PC-3 (cell line): ENCODE data around the gene MYL12B. TPM values are rescaled to one million over a fixed set of nuclear protein-coding genes. Genes with fewer than 3 reads are reported as not detected.
"Not testable (repeated sequence)": the region's sequence is repeated elsewhere in the genome, so short reads cannot be mapped to it uniquely, and the experiment has no call there.

ENCODE experiments used
- ATAC-seq: fragments of 200-7000 bp; cut with Tn5 transposase; 2 replicates; pipeline ENCODE4 v1.9.1; 2020; ENCODE audit warnings: mild to moderate bottlenecking, moderate library complexity
- BruUV-seq: library from RNA; stranded (reverse); fragments of 400-500 nt; replicated peaks from 2 replicates; lab custom pipeline; 2021; lab: Mats Ljungman, UMichigan
- CTCF ChIA-PET: fragments of 300-600 bp; sonication (Branson Sonifier 250); formaldehyde crosslinking; loops from one replicate; lab custom pipeline; 2022; ENCODE audit warnings: antibody characterized with exemption; lab: Charles Lee
- POLR2A ChIA-PET: fragments of 300-600 bp; sonication (Branson Sonifier 250); formaldehyde crosslinking; loops from one replicate; lab custom pipeline; 2022; ENCODE audit warnings: antibody characterized with exemption; ENCODE audit not compliant: unreplicated experiment; lab: Charles Lee
- DNase-seq: peaks from one replicate; pipeline ENCODE4 v3.0.0-alpha.2; 2015
- H2AFZ ChIP-seq: fragments of 300-600 bp; sonication (generic); 2 replicates; pipeline ENCODE4 v1.6.0; 2016; ENCODE audit warnings: antibody characterized with exemption, low read length
- H3F3A ChIP-seq: fragments of 300-600 bp; sonication (generic); one replicate; pipeline ENCODE4 v1.6.0; 2017; ENCODE audit warnings: antibody characterized with exemption, low read length, control low read depth, mild to moderate bottlenecking; ENCODE audit not compliant: unreplicated experiment
- H3K27ac ChIP-seq: fragments of 300-600 bp; sonication (generic); 2 replicates; pipeline ENCODE4 v1.5.1; 2016; ENCODE audit warnings: mild to moderate bottlenecking, low read length
- H3K27me3 ChIP-seq: fragments of 300-600 bp; sonication (generic); 2 replicates; pipeline ENCODE4 v1.6.1; 2016; ENCODE audit warnings: low read length, mixed read lengths
- H3K36me3 ChIP-seq: fragments of 300-600 bp; sonication (generic); 2 replicates; pipeline ENCODE4 v1.6.1; 2016; ENCODE audit warnings: low read depth, mixed run types, low read length, mixed read lengths
- H3K4me1 ChIP-seq: fragments of 300-600 bp; sonication (generic); 2 replicates; pipeline ENCODE4 v1.5.1; 2016; ENCODE audit warnings: low read length; ENCODE audit not compliant: insufficient read depth
- H3K4me2 ChIP-seq: fragments of 300-600 bp; sonication (generic); 2 replicates; pipeline ENCODE4 v1.6.0; 2016; ENCODE audit warnings: low read length
- H3K4me3 ChIP-seq: fragments of 300-600 bp; sonication (generic); 2 replicates; pipeline ENCODE4 v1.5.1; 2016; ENCODE audit warnings: mild to moderate bottlenecking, low read length, mixed read lengths
- H3K79me2 ChIP-seq: fragments of 300-600 bp; sonication (generic); 2 replicates; pipeline ENCODE4 v1.6.1; 2017; ENCODE audit warnings: low read length, mixed read lengths
- H3K9ac ChIP-seq: fragments of 300-600 bp; sonication (generic); 2 replicates; pipeline ENCODE4 v1.6.0; 2016; ENCODE audit warnings: mild to moderate bottlenecking, low read length
- H3K9me2 ChIP-seq: fragments of 300-600 bp; sonication (generic); replicated peaks from 2 replicates; pipeline ENCODE4 v1.6.1; 2016; ENCODE audit warnings: mixed run types, low read length, mixed read lengths
- H3K9me3 ChIP-seq: fragments of 300-600 bp; sonication (generic); 2 replicates; pipeline ENCODE4 v1.6.1; 2016; ENCODE audit warnings: low read length, mixed read lengths
- H4K20me1 ChIP-seq: fragments of 300-600 bp; sonication (generic); 2 replicates; pipeline ENCODE4 v1.6.1; 2016; ENCODE audit warnings: low read length, mixed read lengths
- CTCF ChIP-seq: fragments of 300-600 bp; sonication (generic); conservative IDR thresholded peaks from 2 replicates; pipeline ENCODE4 v1.5.1; 2017; ENCODE audit warnings: antibody characterized with exemption, low read depth, mild to moderate bottlenecking, low read length
- EZH2 ChIP-seq: fragments of 300-600 bp; sonication (generic); IDR thresholded peaks from one replicate; pipeline ENCODE4 v1.6.1; 2017; ENCODE audit warnings: antibody characterized with exemption, mild to moderate bottlenecking, low read length; ENCODE audit not compliant: unreplicated experiment
- EZH2phosphoT487 ChIP-seq: fragments of 300-600 bp; sonication (generic); IDR thresholded peaks from 2 replicates; pipeline ENCODE4 v1.6.1; 2018; ENCODE audit warnings: mild to moderate bottlenecking, antibody characterized with exemption, low read length, borderline replicate concordance
- intact Hi-C: fragments of 100-400 bp; cut with micrococcal nuclease; formaldehyde crosslinking; loops from 2 replicates; pipeline ENCODE4 v1.9.0; 2023
- total RNA-seq: library from RNA; depleted of rRNA; stranded (reverse); fragments of >200 nt; gene quantifications from 2 replicates; pipeline ENCODE4 v1.2.3, GENCODE V29; 2014

MYL12B gene
- total RNA-seq, 1 experiment from 2014 or later: 308 TPM

DNA sequence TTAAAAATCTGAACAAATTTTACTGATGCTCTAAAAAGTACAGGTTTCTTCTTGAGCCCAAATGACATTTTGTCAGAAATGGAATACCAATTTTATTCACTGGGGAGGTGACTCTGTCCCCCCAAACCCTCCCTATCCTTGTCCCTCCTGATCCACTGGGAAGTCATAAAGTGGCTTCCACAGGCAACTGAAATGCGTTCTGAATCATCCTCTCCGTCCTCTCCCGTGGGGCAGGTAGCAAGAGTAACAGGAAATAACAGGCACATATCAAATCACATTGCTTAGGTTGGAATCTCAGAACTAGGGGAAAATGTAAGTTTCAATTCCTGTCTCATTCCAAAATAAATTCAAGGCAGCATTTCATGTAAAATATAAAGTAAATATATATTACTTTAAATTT lies 44.5 kb downstream of the MYL12B start:
- Histone ChIP-seq H3K27me3 (no peaks in the 10 kb centered on the region), H2AFZ (peak overlapping the region; percentile 5; the same call in 1 of the 2 replicates), H3K4me2 (peak overlapping the region; percentile 12; the same call in 1 of the 2 replicates), H3K9me3 (no peaks in the 10 kb centered on the region), H4K20me1 (no peaks in the 10 kb centered on the region), H3K27ac (peak overlapping the region; percentile 57), H3K36me3 (no peaks in the 10 kb centered on the region), H3K4me1 (peaks cover 16% of the 10 kb centered on the region), H3K9ac (no peak overlapping the region), H3K79me2 (no peaks in the 10 kb centered on the region), H3K4me3 (no peak overlapping the region), H3F3A (no peaks in the 10 kb centered on the region), H3K9me2 (no peaks in the 10 kb centered on the region)
- ATAC-seq (no peak), DNase-seq (peak; percentile 18)
- CTCF ChIA-PET: no interaction called here
- POLR2A ChIA-PET: interaction anchor here (0.7 kb wide), 1 partner anchor 267 kb away, joined by 3 read pairs; no protein-coding TSS in a partner anchor
- BruUV-seq: no TSS peak
- intact Hi-C loops: no loop called here
- TF ChIP-seq EZH2phosphoT487 (no peak), EZH2 (no peak), CTCF (no peak)

DNA sequence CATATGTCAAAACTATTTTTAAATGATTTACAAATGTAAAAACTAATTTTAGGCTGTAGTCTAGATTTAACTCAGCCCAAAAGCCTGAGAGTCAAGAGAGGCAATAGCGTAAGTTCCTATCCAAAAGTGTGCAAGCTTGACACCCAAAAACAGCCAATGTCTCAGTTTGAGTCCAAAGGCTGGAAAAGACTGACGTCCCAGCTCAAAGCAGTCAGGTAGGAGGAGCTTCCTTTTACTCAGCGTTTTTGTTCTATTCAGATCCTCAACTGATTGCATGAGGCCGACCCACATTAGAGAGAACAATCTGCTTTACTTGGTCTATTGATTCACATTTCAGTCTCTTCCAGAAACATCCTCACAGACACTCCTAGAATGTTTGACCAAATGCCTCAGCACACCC lies 51.8 kb downstream of the MYL12B start:
- POLR2A ChIA-PET: interaction anchor here (0.5 to 0.6 kb wide), 2 partner anchors 10 to 135 kb away, joined by 3 to 4 read pairs; no protein-coding TSS in a partner anchor
- no TSS peak for BruUV-seq
- no peak overlapping the region for H3K9ac ChIP-seq
- no peak for TF ChIP-seq CTCF
- no peak for TF ChIP-seq EZH2phosphoT487
- TF ChIP-seq EZH2: no peak
- no peak overlapping the region for H2AFZ ChIP-seq
- intact Hi-C loops: no loop called here
- no peaks in the 10 kb centered on the region for H3K79me2 ChIP-seq
- H3K4me2 ChIP-seq: no peak overlapping the region
- no peaks in the 10 kb centered on the region for H3K9me2 ChIP-seq
- CTCF ChIA-PET: no interaction called here
- H3K27ac ChIP-seq: no peak overlapping the region
- no peaks in the 10 kb centered on the region for H3K9me3 ChIP-seq
- no peaks in the 10 kb centered on the region for H3K36me3 ChIP-seq
- H3K4me1 ChIP-seq: 0 out of 2 replicates have a peak, but pooled peaks cover 4% of the 10 kb centered on the region
- no peak overlapping the region for H3K4me3 ChIP-seq
- no peak for DNase-seq
- H3F3A ChIP-seq: no peaks in the 10 kb centered on the region
- ATAC-seq: no peak
- no peaks in the 10 kb centered on the region for H3K27me3 ChIP-seq
- no peaks in the 10 kb centered on the region for H4K20me1 ChIP-seq

DNA sequence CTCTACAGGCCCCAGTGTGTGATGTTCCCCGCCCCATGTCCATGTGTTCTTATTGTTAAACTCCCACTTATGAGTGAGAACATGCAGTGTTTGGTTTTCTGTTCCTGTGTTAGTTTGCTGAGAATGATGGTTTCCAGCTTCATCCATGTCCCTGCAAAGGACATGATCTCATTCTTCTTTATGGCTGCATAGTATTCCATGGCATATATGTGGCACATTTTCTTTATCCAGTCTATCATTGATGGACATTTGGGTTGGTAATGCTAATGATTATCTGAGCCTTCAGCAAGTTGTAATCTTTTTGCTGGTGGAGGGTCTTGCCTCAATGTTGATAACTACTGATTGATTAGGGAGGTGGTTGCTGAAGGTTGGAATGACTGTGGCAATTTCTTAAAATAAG lies 53.4 kb downstream of the MYL12B start:
- H3K4me3 ChIP-seq, H3K4me2 ChIP-seq, H4K20me1 ChIP-seq, H3K9me3 ChIP-seq, POLR2A ChIA-PET, H3K27me3 ChIP-seq, ATAC-seq, H3K9me2 ChIP-seq, intact Hi-C loops, CTCF ChIA-PET, H3K27ac ChIP-seq, BruUV-seq, H3K79me2 ChIP-seq, H3K36me3 ChIP-seq, H2AFZ ChIP-seq, DNase-seq, H3F3A ChIP-seq, H3K9ac ChIP-seq: not testable (repeated sequence)
- H3K4me1 ChIP-seq: peaks cover 10% of the 10 kb centered on the region
